H7 (cell line): ENCODE results near the gene PDLIM4. TPM values are rescaled to one million over a fixed set of nuclear protein-coding genes. Genes with fewer than 3 reads are reported as not detected.
A peak's percentile ranks its signal among the peaks of the same experiment; 100 is the strongest.

ENCODE experiments used
- DNase-seq: peaks from one replicate; pipeline ENCODE4 v3.0.0; 2012
- H3K27me3 ChIP-seq: 2 replicates; pipeline ENCODE4 v1.6.0; 2011; ENCODE audit warnings: mild to moderate bottlenecking, low read length; ENCODE audit not compliant: control insufficient read depth, insufficient read depth
- H3K36me3 ChIP-seq: replicated peaks from 2 replicates; pipeline ENCODE4 v1.5.1; 2011; ENCODE audit warnings: low read length; ENCODE audit not compliant: control insufficient read depth, insufficient read depth
- H3K4me3 ChIP-seq: 2 replicates; pipeline ENCODE4 v1.5.1; 2011; ENCODE audit warnings: low read depth, mild to moderate bottlenecking, control low read depth, low read length, moderate library complexity; ENCODE audit not compliant: insufficient read depth
- total RNA-seq: library from RNA; depleted of rRNA; stranded (reverse); fragments of >200 nt; shearing (Covaris generic); gene quantifications from 2 replicates; pipeline ENCODE4 v1.2.3, GENCODE V29; 2014; rRNA removed

Gene PDLIM4, protein sequence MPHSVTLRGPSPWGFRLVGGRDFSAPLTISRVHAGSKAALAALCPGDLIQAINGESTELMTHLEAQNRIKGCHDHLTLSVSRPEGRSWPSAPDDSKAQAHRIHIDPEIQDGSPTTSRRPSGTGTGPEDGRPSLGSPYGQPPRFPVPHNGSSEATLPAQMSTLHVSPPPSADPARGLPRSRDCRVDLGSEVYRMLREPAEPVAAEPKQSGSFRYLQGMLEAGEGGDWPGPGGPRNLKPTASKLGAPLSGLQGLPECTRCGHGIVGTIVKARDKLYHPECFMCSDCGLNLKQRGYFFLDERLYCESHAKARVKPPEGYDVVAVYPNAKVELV
- total RNA-seq, result 4.7 and 11.2 TPM in 2 replicates

DNA sequence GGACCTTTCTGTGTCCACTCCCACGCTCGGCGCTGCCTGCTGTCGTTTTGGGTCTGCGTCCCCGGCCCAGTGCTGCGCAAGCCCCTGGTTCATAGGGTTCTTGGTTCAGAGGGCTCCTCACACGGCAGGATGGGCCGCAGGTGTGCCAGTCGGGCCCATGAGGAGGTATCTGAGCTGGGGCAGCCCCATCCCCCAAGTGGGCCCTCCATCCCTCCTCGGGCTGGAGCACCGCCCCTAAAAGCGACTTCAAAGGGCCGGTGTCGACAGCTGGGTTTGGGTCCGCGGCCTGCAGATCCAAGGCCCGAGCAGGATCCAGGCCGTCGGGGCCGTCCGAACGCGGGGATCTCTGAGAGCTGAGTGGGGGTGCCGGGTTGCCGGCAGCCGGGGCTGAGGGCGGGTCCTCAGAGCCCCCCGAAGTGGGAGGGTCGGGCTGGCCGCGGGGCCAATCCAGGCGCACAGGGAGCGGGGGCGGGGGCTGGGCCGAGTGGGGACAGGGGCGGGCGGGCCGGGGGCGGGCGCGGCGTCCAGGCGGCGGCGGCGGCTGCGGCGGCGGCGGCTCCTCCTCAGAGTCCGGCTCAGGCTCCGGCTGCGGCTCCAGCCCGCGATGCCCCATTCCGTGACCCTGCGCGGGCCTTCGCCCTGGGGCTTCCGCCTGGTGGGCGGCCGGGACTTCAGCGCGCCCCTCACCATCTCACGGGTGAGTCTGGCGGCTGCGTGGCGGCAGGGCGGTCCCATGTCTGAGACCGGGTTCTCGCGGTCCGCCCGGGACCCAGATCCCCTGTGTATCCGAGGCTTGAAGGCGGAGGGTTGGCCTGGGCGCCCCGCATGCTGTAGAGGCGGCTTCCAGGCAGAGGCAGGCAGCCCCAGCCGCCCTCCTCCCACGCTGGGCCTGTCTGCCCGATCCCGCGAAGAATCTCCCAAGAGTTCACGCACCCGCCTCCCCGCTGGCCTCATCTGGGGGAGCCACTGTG lies at the start of gene PDLIM4:
PDLIM4 (plus strand) TSS at position 566 of the 971 bp plus-strand sequence; CDS start at position 605, 39 bp downstream.
- peak; percentile 98 for DNase-seq
- Histone ChIP-seq H3K4me3 (peak within 1 kb of the TSS; percentile 59), H3K27me3 (peaks cover 13% of the 10 kb centered on the region), H3K36me3 (no peaks in the 10 kb centered on the region)

DNA sequence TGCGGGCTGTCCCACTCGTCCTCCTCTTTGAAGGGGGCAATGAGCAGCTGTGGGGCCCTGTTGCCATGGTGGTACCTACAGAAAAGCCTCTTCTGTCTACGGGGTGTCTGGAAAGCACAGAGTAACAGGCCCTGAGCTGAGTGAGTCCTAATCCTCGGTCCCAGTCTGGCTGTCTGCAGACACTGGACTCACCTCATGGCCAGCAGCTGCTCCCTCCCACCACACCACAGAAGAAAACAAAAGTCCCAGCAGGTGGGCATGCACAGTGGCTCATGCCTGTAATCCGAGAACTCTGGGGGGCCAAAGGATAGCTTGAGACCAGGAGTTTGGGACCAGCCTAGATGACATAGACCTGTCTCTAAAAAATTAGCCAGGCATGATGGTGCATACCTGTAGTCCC lies 49.7 kb upstream of the PDLIM4 start:
- H3K4me3 ChIP-seq, result no peak overlapping the region
- H3K36me3 ChIP-seq, result no peaks in the 10 kb centered on the region; the same call in 1 of the 2 replicates
- H3K27me3 ChIP-seq, result no peaks in the 10 kb centered on the region
- no peak for DNase-seq

DNA sequence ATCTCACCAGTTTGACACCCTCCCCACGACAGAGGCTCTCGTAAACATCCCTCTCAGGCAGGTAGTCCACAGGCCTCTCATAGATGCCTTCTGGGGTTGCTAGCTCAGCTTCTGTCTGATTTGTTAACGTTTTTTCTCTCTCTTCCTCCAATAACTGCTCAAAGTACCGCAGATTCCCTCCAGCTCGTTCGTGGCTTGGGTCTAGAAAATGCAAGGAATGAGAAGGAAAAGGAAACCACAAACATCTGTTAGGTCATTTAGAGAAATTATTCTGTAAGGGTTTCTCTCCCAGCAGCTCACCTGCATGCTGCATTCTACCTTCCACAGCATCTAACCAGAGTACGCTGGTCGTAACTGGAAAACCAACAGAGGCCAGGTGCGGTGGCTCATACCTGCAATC lies 48.4 kb upstream of the PDLIM4 start:
- Histone ChIP-seq H3K27me3 (no peaks in the 10 kb centered on the region), H3K36me3 (no peaks in the 10 kb centered on the region; the same call in 1 of the 2 replicates), H3K4me3 (no peak overlapping the region)
- no peak for DNase-seq

DNA sequence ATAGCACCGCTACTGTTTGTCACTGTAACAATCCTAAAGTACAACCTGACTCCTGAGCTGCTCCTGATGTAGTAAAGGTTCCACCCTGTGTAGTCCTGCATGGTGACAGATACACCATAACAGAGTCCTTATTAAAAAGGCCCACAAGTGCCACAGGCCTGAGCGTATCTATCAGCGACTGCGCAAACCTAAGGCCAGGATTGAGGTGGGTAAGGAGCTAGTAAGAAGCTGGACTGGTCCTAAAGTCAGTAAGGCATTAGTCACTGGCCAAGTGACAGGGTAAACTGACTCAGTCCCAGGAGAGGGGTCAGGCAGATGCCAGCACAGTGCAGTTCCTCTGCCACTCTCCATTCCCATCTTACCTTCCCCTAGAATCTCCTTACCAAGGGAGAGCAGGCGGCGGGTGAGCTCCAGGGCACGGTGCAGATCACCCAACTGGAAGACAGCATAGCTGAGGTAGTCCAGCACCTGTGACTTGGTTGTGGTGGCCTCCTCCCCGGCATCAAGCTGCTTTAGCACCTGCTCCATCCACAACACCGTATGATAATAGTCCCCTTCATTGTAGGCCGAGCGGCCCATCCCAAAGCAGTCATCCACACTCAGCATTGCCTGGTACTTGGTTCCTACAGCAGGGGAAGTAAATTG lies 47.5 kb upstream of the PDLIM4 start:
- H3K36me3 ChIP-seq, result no peaks in the 10 kb centered on the region; the same call in 1 of the 2 replicates
- H3K27me3 ChIP-seq, result no peaks in the 10 kb centered on the region
- no peak for DNase-seq
- no peak overlapping the region for H3K4me3 ChIP-seq

DNA sequence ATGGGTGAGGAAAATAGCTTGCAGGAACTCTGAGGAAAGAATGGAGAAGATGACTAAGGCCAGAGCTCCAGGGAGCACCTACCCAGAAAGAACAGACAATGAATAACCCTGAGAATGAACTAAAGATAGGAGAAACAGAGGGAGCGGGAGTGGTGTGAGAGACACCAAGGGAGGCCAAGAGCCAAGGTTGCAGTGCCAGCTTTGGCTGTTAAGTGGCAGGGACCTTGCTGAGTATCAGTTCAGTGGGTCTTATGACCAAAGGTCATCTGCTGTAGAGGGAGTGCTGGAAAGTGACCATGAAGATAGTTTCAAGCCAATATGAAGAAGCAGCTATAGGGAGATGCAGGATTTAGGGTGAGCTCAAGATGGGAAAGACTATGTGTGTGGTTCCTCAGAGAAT lies 46.6 kb upstream of the PDLIM4 start:
- no peaks in the 10 kb centered on the region for H3K27me3 ChIP-seq
- DNase-seq, result no peak
- no peaks in the 10 kb centered on the region; the same call in 1 of the 2 replicates for H3K36me3 ChIP-seq
- H3K4me3 ChIP-seq, result no peak overlapping the region

DNA sequence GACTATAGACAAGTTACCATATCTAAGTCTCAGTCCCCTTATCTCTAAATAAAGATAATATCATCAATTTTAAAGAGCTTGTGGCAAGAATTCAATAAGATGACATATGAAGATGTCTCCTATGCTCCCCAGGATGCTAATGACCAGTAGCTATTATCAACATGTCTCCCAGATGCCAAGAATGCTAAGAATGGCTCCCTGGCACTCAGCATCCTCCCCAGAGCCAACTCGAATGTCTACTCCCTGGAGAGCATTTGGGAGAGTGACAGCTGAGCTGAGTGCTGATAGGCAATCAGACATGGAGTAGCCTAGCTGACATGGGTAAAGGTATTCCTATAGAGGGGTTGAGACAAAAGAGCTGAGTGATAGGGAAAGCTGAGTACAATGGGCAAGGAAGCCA lies 45.7 kb upstream of the PDLIM4 start:
- DNase-seq, result no peak
- Histone ChIP-seq H3K27me3 (no peaks in the 10 kb centered on the region), H3K36me3 (no peaks in the 10 kb centered on the region; the same call in 1 of the 2 replicates), H3K4me3 (no peak overlapping the region)

DNA sequence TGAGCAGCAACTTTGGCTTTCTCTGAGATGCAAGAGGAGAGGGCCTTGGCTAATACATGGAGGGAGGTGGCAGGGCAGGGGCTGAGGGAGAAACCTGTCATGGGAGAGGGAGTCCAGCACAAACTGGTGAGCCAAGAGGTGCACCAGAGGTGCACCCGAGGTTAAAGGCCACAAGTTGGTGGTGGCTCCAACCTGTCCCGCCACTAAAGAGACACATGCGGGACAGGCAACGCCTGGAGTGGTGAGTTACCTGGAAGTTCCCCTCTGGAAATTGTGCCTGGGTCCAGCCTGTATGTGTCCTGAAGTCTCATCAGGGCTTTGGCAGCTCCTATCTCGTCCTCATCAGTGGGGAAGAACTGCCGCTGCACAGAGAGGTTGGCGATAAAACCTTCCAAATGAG lies 43.8 kb upstream of the PDLIM4 start:
- no peak for DNase-seq
- Histone ChIP-seq H3K4me3 (no peak overlapping the region), H3K27me3 (no peaks in the 10 kb centered on the region), H3K36me3 (no peaks in the 10 kb centered on the region)

DNA sequence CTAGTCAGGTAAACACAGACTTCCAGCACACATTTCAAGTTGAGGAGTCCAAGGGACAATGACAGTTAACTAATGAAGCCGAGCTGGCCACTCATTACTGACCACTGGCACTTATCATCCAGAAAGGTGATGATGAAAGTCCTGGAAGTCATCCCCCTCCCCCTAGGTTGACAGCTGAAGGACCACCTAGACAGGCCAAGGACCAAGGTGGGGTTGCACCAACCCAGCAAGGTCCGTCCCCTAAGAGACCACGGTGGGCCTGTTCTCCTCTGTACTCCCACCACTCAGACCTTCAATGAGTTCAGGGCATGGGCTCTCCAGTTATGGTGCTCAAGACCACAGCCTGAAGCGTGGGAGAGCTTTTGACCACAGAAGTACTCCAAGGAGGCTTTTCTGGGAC lies 43.0 kb upstream of the PDLIM4 start:
- no peaks in the 10 kb centered on the region for H3K27me3 ChIP-seq
- no peak for DNase-seq
- H3K4me3 ChIP-seq, result no peak overlapping the region
- H3K36me3 ChIP-seq, result no peaks in the 10 kb centered on the region

DNA sequence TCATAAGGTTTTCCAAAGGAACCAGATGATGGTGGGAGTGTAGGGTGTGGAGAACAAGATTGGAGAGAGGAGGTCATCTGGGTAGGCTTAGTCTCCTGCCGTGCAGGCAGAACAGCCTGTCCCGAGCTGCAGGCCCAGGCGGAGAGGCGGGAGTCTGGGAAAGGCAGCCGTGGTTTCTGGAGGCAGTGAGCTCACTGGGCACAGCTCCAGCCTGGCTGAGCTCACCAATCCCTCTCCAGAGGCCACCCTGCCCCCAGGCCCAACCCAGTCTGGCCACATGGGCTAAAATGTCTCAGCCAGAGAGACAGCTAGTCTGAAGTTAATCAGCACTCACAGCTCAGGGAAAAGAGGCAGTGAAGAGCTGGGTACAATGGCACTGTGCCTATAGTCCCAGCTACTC lies 42.2 kb upstream of the PDLIM4 start:
- Histone ChIP-seq H3K4me3 (no peak overlapping the region), H3K27me3 (no peaks in the 10 kb centered on the region), H3K36me3 (no peaks in the 10 kb centered on the region)
- no peak for DNase-seq

DNA sequence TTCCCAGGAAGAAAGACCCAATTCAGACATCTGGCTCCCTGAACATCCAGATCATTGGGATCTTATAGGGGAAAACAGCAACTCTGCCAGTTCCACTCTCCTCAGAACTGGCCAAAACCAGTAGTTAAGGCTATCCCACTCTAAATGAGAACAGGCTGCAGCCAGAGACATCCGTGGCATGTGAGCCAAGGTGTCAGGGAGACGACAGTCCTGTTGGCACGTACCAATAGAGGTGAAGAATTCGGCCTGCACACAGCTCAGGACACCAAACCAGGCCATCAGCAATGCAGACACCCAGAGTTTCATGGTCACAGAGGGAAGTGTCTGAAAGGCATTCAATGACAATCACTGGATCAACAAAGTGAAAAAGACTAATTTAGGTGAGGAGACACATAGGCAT lies 39.2 kb upstream of the PDLIM4 start:
- no peak for DNase-seq
- H3K27me3 ChIP-seq, result no peaks in the 10 kb centered on the region
- H3K36me3 ChIP-seq, result no peaks in the 10 kb centered on the region
- no peak overlapping the region for H3K4me3 ChIP-seq

DNA sequence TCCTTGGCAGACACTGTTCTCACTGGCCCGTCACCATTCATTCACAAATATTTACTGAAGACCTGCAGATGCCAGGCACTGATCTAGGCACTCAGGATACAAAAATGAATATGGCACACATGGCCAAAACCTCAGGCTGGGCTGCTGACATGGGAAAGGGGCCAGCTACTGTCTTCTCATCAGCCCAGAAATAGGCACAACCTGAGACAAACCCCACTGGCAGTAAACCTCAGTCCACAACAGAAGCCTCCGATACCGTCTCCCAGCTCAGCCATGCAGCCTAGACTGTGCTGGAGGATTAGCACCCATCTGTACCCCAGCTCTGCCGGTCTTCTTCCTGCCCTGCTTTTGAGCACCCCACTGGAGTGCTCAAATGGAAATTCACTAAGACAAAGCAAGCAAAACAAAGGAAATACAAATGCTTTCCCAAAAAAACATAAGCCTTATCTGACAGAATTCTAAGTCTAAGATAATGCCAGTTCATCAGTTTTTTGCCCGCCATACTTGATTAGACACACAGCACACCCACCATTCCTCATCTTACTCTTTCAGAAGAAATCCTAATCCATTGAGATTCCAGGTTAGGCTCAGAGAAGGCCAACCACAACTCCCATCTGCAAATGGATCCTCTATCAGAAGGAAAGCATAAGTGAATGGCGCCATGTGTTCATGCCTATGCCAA lies 38.1 kb upstream of the PDLIM4 start:
- DNase-seq, result no peak
- H3K4me3 ChIP-seq, result no peak overlapping the region
- H3K36me3 ChIP-seq, result no peaks in the 10 kb centered on the region
- no peaks in the 10 kb centered on the region for H3K27me3 ChIP-seq

DNA sequence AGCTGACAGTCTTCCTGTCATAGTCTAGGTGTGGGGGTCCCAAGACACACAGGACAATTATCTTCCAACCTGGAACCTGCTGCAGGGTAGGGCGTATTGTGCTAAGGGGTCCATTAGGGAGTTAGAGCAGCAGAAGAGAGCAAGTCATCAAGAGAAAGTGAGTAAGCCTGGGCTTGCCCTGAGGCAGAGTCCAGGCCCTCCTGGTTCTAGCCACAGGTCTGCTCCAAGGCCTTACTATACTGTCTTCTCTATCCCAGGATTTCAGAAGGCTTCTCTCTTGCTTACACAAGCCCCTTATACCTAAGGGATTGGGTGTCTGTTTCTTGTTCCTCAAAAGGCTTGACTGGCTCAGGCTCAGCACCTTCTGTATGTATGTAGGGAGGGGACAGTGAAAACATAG lies 37.5 kb upstream of the PDLIM4 start:
- no peaks in the 10 kb centered on the region for H3K36me3 ChIP-seq
- no peak for DNase-seq
- H3K4me3 ChIP-seq, result no peak overlapping the region
- no peaks in the 10 kb centered on the region for H3K27me3 ChIP-seq

DNA sequence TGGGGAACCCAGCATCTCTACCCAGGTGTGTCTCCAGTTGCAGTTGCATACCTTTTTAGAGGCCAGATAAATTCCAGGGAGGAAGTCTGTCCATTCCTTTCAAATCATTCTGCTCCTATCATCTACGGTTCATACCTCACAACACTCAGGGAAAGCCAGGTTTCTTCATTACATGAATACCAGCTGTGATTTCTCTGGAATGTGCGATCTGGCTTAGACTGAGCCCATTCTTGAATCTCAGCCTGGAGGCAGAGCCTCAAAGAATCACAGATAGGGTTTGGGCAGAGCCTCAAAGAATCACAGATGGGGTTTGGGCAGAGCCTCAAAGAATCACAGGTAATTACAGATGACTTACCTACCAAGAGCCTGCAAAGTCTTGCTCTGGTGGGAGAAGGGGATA lies 37.0 kb upstream of the PDLIM4 start:
- DNase-seq, result no peak

More for the DNA sequence above, 37.0 kb upstream of the PDLIM4 start:
- no peaks in the 10 kb centered on the region; the same call in 1 of the 2 replicates for H3K27me3 ChIP-seq
- H3K4me3 ChIP-seq, result no peak overlapping the region
- H3K36me3 ChIP-seq, result no peaks in the 10 kb centered on the region
